HCT116 (cell line): ENCODE measurements around the gene TNRC6B. TPM values are rescaled to one million over a fixed set of nuclear protein-coding genes. Genes with fewer than 3 reads are reported as not detected.

Experiments used
- ATAC-seq: fragments of 200-7000 bp; cut with Tn5 transposase; 2 replicates; pipeline ENCODE4 v1.9.1; 2020; ENCODE audit warnings: mild to moderate bottlenecking, moderate library complexity
- BruUV-seq: library from RNA; stranded (reverse); fragments of 400-500 nt; replicated peaks from 2 replicates; lab custom pipeline; 2021; lab: Mats Ljungman, UMichigan
- CTCF ChIA-PET: fragments of 300-600 bp; sonication (Branson Sonifier 250); formaldehyde crosslinking; loops from one replicate; lab custom pipeline; 2021; ENCODE audit warnings: antibody characterized with exemption; lab: Charles Lee
- POLR2A ChIA-PET: fragments of 300-600, 350-600 bp; sonication (Branson Sonifier 250); formaldehyde crosslinking; loops from one replicate; lab custom pipeline; 2021; ENCODE audit warnings: antibody characterized with exemption; lab: Charles Lee
- RAD21 ChIA-PET, 2 experiments: fragments of 300-600 bp; sonication (Branson Sonifier 250); formaldehyde crosslinking; loops; one replicate each; lab custom pipeline; 2023; ENCODE audit warnings: low total read pairs in 2 of 2; ENCODE audit not compliant: uncharacterized antibody in 2 of 2, unreplicated experiment in 2 of 2, low non-redundant PET in 1 of 2; lab: Charles Lee
- DNase-seq: peaks from one replicate; pipeline ENCODE4 v3.0.0-alpha.2; 2010; ENCODE audit warnings: low read depth, low spot score
- H2AFZ ChIP-seq: fragments of 200-600 bp; shearing (Covaris generic), sonication (generic); 2 replicates; pipeline ENCODE4 v1.6.1; 2017; ENCODE audit warnings: low read depth, mixed run types, mixed read lengths, antibody characterized with exemption, low read length; ENCODE audit not compliant: poor library complexity, severe bottlenecking
- H3K27ac ChIP-seq: 2 replicates; pipeline ENCODE4 v1.5.1; 2012; ENCODE audit warnings: low read depth, low read length
- H3K27me3 ChIP-seq: fragments of 200-600 bp; sonication (generic); 2 replicates; pipeline ENCODE4 v1.6.1; 2016; ENCODE audit warnings: mixed run types, low read length, mixed read lengths; ENCODE audit not compliant: insufficient read depth
- H3K36me3 ChIP-seq, 2 experiments: fragments of 200-500 bp in 1 of 2; fragments of 200-600 bp in 1 of 2; sonication (Bioruptor generic) in 1 of 2; sonication (generic) in 1 of 2; 2 replicates each; pipeline versions ENCODE4 v1.5.1 to v1.6.1; 2014 to 2016; ENCODE audit warnings: low read length in 2 of 2, inconsistent platforms in 1 of 2, mixed read lengths in 1 of 2, mixed run types in 1 of 2; ENCODE audit not compliant: insufficient read depth in 2 of 2, control insufficient read depth in 1 of 2
- H3K4me1 ChIP-seq, 2 experiments: fragments of 200-600 bp in 1 of 2; sonication (generic) in 1 of 2; 2 replicates each; pipeline versions ENCODE4 v1.5.1 to v1.6.1; 2012 to 2017; ENCODE audit warnings: low read length in 2 of 2, inconsistent platforms in 1 of 2, mild to moderate bottlenecking in 1 of 2, mixed read lengths in 1 of 2, mixed run types in 1 of 2, moderate library complexity in 1 of 2; ENCODE audit not compliant: insufficient read depth in 2 of 2, control insufficient read depth in 1 of 2
- H3K4me2 ChIP-seq: fragments of 200-600 bp; sonication (generic); 2 replicates; pipeline ENCODE4 v1.6.1; 2017; ENCODE audit warnings: mixed run types, low read length, mixed read lengths
- H3K4me3 ChIP-seq, 2 experiments: fragments of 200-600 bp in 1 of 2; sonication (generic) in 1 of 2; replicated peaks in 1 of 2; 2 replicates each; pipeline ENCODE4 v1.5.1; 2011 to 2016; ENCODE audit warnings: low read length in 2 of 2, control low read depth in 1 of 2, low read depth in 1 of 2, mild to moderate bottlenecking in 1 of 2, mixed read lengths in 1 of 2, mixed run types in 1 of 2
- H3K79me2 ChIP-seq: fragments of 200-600 bp; sonication (generic); 2 replicates; pipeline ENCODE4 v1.6.1; 2017; ENCODE audit warnings: mild to moderate bottlenecking, mixed run types, low read length, moderate library complexity, mixed read lengths; ENCODE audit not compliant: insufficient read depth
- H3K9ac ChIP-seq: fragments of 200-600 bp; sonication (generic); 2 replicates; pipeline ENCODE4 v1.6.1; 2016; ENCODE audit warnings: low read length, mixed read lengths
- H3K9me2 ChIP-seq: fragments of 200-600 bp; sonication (generic), shearing (Covaris generic); 2 replicates; pipeline ENCODE4 v1.6.1; 2017; ENCODE audit warnings: mixed run types, mild to moderate bottlenecking, moderate library complexity; ENCODE audit not compliant: insufficient read depth
- H3K9me3 ChIP-seq, 2 experiments: fragments of 200-500 bp in 1 of 2; fragments of 200-600 bp in 1 of 2; sonication (Bioruptor generic) in 1 of 2; sonication (generic) in 1 of 2; 2 replicates each; pipeline ENCODE4 v1.6.1; 2014 to 2017; ENCODE audit warnings: low read length in 2 of 2, mixed read lengths in 2 of 2, inconsistent platforms in 1 of 2, low read depth in 1 of 2, mild to moderate bottlenecking in 1 of 2, mixed run types in 1 of 2, moderate library complexity in 1 of 2; ENCODE audit not compliant: control insufficient read depth in 1 of 2, insufficient read depth in 1 of 2
- H4K20me1 ChIP-seq: fragments of 200-600 bp; sonication (generic), shearing (Covaris generic); 2 replicates; pipeline ENCODE4 v1.6.1; 2017; ENCODE audit warnings: mixed run types, mild to moderate bottlenecking, moderate library complexity; ENCODE audit not compliant: insufficient read depth
- CBX3 ChIP-seq: IDR thresholded peaks from 2 replicates; pipeline ENCODE4 v1.6.1; 2012; ENCODE audit warnings: low read depth
- CEBPB ChIP-seq: IDR thresholded peaks from 2 replicates; pipeline ENCODE4 v1.6.1; 2012; ENCODE audit warnings: low read depth
- EGR1 ChIP-seq: IDR thresholded peaks from 2 replicates; pipeline ENCODE4 v1.6.1; 2012; ENCODE audit warnings: low read depth
- EZH2 ChIP-seq: fragments of 200-600 bp; sonication (generic); IDR thresholded peaks from 2 replicates; pipeline ENCODE4 v1.6.1; 2017; ENCODE audit warnings: antibody characterized with exemption, mixed run types
- MAX ChIP-seq: IDR thresholded peaks from 2 replicates; pipeline ENCODE4 v1.6.1; 2012
- POLR2A ChIP-seq: IDR thresholded peaks from 2 replicates; pipeline ENCODE4 v1.7.0; 2011; ENCODE audit warnings: borderline replicate concordance; ENCODE audit not compliant: insufficient read depth, insufficient read length; ENCODE audit errors: extremely low read depth
- POLR2AphosphoS5 ChIP-seq: IDR thresholded peaks from 2 replicates; pipeline ENCODE4 v1.6.1; 2011; ENCODE audit warnings: mild to moderate bottlenecking, low read depth, low read length, moderate library complexity
- RAD21 ChIP-seq: IDR thresholded peaks from 2 replicates; pipeline ENCODE4 v1.6.1; 2012; ENCODE audit warnings: low read depth, mild to moderate bottlenecking
- SIN3A ChIP-seq: IDR thresholded peaks from 2 replicates; pipeline ENCODE4 v1.6.1; 2012; ENCODE audit warnings: low read depth
- SP1 ChIP-seq: IDR thresholded peaks from 2 replicates; pipeline ENCODE4 v1.6.1; 2012; ENCODE audit warnings: low read depth
- TCF7L2 ChIP-seq: IDR thresholded peaks from 2 replicates; pipeline ENCODE4 v1.7.0; 2011; ENCODE audit warnings: borderline replicate concordance, inconsistent platforms; ENCODE audit not compliant: insufficient read depth, insufficient read length; ENCODE audit errors: extremely low read depth
- YY1 ChIP-seq: IDR thresholded peaks from 2 replicates; pipeline ENCODE4 v1.6.1; 2011; ENCODE audit warnings: low read length, low read depth, moderate library complexity, mild to moderate bottlenecking; ENCODE audit not compliant: insufficient replicate concordance; ENCODE audit errors: extremely low read depth
- ZBTB33 ChIP-seq: IDR thresholded peaks from 2 replicates; pipeline ENCODE4 v1.6.1; 2011; ENCODE audit warnings: mild to moderate bottlenecking, low read length, moderate library complexity; ENCODE audit not compliant: insufficient replicate concordance; ENCODE audit errors: extremely low read depth
- ZFX ChIP-seq: fragments of 450-650 bp; IDR thresholded peaks from 2 replicates; pipeline ENCODE4 v1.6.1; 2017
- ZNF274 ChIP-seq: fragments of 200-500 bp; sonication (Bioruptor generic); IDR thresholded peaks from 2 replicates; pipeline ENCODE4 v1.6.1; 2014; ENCODE audit warnings: mild to moderate bottlenecking, low read depth, low read length, inconsistent platforms
- intact Hi-C: fragments of 100-400 bp; cut with micrococcal nuclease; formaldehyde crosslinking; loops from 2 replicates; pipeline ENCODE4 v1.10.0; 2022
- total RNA-seq: library from RNA; stranded (reverse); gene quantifications from one replicate; pipeline ENCODE4 v1.2.1, GENCODE V29; 2021; ENCODE audit not compliant: unreplicated experiment
- TF ChIP-seq, protein P1 (sequence below): IDR thresholded peaks from 2 replicates; pipeline ENCODE4 v1.6.1; 2012
- TF ChIP-seq, protein P2 (sequence below): IDR thresholded peaks from 2 replicates; pipeline ENCODE4 v1.6.1; 2012; ENCODE audit warnings: low read depth

Gene TNRC6B
- total RNA-seq, 1 experiment from 2014 or later, result 29.8 TPM

GRCh38 chr22:40177738-40178416 is at the start of gene TNRC6B (continued):
- peak; percentile 95 for TF ChIP-seq SIN3A
- peak; percentile 72; the same call in 1 of the 2 replicates for TF ChIP-seq CBX3
- peak; percentile 99 for TF ChIP-seq POLR2AphosphoS5
- TF ChIP-seq, protein P1, sequence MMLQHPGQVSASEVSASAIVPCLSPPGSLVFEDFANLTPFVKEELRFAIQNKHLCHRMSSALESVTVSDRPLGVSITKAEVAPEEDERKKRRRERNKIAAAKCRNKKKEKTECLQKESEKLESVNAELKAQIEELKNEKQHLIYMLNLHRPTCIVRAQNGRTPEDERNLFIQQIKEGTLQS, result no peak
- no peak for TF ChIP-seq ZFX
- 0 out of 2 replicates have a peak, but pooled peaks have one; percentile 14 for TF ChIP-seq EGR1
- no peak for TF ChIP-seq EZH2
- TF ChIP-seq TCF7L2, result no peak
- TF ChIP-seq SP1, result peak; percentile 84
- no peak for TF ChIP-seq ZBTB33

GRCh38 chr22:40128989-40129388 is 48.7 kb upstream of the TNRC6B start:
- ChIA-PET RAD21 (no interaction called here), CTCF (no interaction called here), POLR2A (no interaction called here)
- intact Hi-C loops, result no loop called here
- Histone ChIP-seq H2AFZ (no peak overlapping the region), H3K9me2 (no peaks in the 10 kb centered on the region), H3K9me3 (no peaks in the 10 kb centered on the region), H3K4me3 (no peak overlapping the region), H3K79me2 (no peaks in the 10 kb centered on the region), H3K4me1 (no peaks in the 10 kb centered on the region), H3K4me2 (no peak overlapping the region), H3K27me3 (no peaks in the 10 kb centered on the region), H3K27ac (no peak overlapping the region), H4K20me1 (no peaks in the 10 kb centered on the region), H3K9ac (no peak overlapping the region), H3K36me3 (no peaks in the 10 kb centered on the region)
- BruUV-seq, result no TSS peak
- no peak for DNase-seq
- no peak for ATAC-seq
- no peak for TF ChIP-seq SP1
- TF ChIP-seq ZNF274, result no peak
- no peak for TF ChIP-seq SIN3A
- TF ChIP-seq POLR2A, result no peak
- TF ChIP-seq RAD21, result no peak
- TF ChIP-seq YY1, result no peak
- no peak for TF ChIP-seq CBX3
- TF ChIP-seq MAX, result no peak
- TF ChIP-seq CEBPB, result no peak
- no peak for TF ChIP-seq ZBTB33
- TF ChIP-seq, protein P2, sequence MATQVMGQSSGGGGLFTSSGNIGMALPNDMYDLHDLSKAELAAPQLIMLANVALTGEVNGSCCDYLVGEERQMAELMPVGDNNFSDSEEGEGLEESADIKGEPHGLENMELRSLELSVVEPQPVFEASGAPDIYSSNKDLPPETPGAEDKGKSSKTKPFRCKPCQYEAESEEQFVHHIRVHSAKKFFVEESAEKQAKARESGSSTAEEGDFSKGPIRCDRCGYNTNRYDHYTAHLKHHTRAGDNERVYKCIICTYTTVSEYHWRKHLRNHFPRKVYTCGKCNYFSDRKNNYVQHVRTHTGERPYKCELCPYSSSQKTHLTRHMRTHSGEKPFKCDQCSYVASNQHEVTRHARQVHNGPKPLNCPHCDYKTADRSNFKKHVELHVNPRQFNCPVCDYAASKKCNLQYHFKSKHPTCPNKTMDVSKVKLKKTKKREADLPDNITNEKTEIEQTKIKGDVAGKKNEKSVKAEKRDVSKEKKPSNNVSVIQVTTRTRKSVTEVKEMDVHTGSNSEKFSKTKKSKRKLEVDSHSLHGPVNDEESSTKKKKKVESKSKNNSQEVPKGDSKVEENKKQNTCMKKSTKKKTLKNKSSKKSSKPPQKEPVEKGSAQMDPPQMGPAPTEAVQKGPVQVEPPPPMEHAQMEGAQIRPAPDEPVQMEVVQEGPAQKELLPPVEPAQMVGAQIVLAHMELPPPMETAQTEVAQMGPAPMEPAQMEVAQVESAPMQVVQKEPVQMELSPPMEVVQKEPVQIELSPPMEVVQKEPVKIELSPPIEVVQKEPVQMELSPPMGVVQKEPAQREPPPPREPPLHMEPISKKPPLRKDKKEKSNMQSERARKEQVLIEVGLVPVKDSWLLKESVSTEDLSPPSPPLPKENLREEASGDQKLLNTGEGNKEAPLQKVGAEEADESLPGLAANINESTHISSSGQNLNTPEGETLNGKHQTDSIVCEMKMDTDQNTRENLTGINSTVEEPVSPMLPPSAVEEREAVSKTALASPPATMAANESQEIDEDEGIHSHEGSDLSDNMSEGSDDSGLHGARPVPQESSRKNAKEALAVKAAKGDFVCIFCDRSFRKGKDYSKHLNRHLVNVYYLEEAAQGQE, result no peak
- no peak for TF ChIP-seq ZFX
